ENCODE measurements around the gene MKLN1. TPM values are rescaled to one million over a fixed set of nuclear protein-coding genes. Genes with fewer than 3 reads are reported as not detected.

MKLN1 gene
- total and polyA plus RNA-seq, 7 donors: 14.7 to 70.8 (median 42.9) TPM

DNA sequence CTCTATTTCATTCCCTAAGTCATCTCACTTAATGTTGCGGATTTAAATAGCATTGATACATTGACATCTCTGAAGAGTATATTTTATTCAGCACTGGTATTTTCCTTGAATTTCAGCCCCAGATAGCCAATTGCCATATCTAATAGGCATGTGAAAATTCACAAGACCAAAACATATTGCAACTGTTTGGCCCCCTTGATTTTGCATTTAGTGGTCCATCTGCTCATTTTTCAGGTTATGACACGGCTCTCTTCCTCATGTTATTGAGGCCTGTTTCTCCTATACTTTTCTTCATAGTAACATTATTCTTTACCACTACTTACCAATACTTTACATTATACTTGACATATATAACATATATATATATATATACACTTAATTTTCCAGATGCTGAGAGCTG, 43.7 kb downstream of the MKLN1 start:
- Histone ChIP-seq H3K9me3 (no peaks in the 10 kb centered on the region), H3K4me1 (peaks cover 58% of the 10 kb centered on the region), H3K4me3 (no peak overlapping the region), H3K36me3 (ENCODE audit: insufficient read depth in 1 of 2, low read depth in 1 of 2) (no peaks in the 10 kb centered on the region), H3K27ac (no peak overlapping the region), H3K27me3 (ENCODE audit: insufficient read depth in 3 of 3, low read length in 2 of 3) (no peaks in the 10 kb centered on the region)
- WGBS, 3 donors: 84 to 86% (median 86%) methylated on average over 2 of the region's 2 CpGs
- DNase-seq: no peak
- no peak for TF ChIP-seq CTCF (IDR thresholded peaks at IDR 0.05)
- intact Hi-C loops (cut with DNase I): no loop called here
- no peak for ATAC-seq

GRCh38 chr7:131372554-131372953, 44.9 kb downstream of the MKLN1 start:
- 83 to 91% (median 86%) methylated on average over 1 of the region's 1 CpG for WGBS, 3 donors
- Histone ChIP-seq H3K27me3 (ENCODE audit: insufficient read depth in 3 of 3, low read length in 2 of 3) (no peaks in the 10 kb centered on the region), H3K27ac (no peak overlapping the region), H3K4me3 (no peak overlapping the region), H3K36me3 (ENCODE audit: insufficient read depth in 1 of 2, low read depth in 1 of 2) (no peaks in the 10 kb centered on the region), H3K4me1 (peaks cover 48% of the 10 kb centered on the region), H3K9me3 (no peaks in the 10 kb centered on the region)
- no peak for ATAC-seq
- no peak for TF ChIP-seq CTCF (IDR thresholded peaks at IDR 0.05)
- DNase-seq: no peak
- intact Hi-C loops (cut with DNase I): no loop called here

GRCh38 chr7:131374821-131375220, 47.1 kb downstream of the MKLN1 start:
- H3K27me3 ChIP-seq (ENCODE audit: insufficient read depth in 3 of 3, low read length in 2 of 3): no peaks in the 10 kb centered on the region
- no peak overlapping the region for H3K27ac ChIP-seq
- 40 to 84% (median 53%) methylated on average over 1 of the region's 1 CpG for WGBS, 3 donors
- ATAC-seq: peak in 2 of 4 donors; percentile 55 to 63
- H3K9me3 ChIP-seq: no peaks in the 10 kb centered on the region
- TF ChIP-seq CTCF (IDR thresholded peaks at IDR 0.05): no peak
- H3K4me1 ChIP-seq: peaks cover 39% of the 10 kb centered on the region
- H3K4me3 ChIP-seq: no peak overlapping the region
- H3K36me3 ChIP-seq (ENCODE audit: insufficient read depth in 1 of 2, low read depth in 1 of 2): no peaks in the 10 kb centered on the region
- intact Hi-C loops (cut with DNase I): no loop called here
- no peak for DNase-seq

- H3K27me3 ChIP-seq (ENCODE audit: insufficient read depth in 3 of 3, low read length in 2 of 3): no peaks in the 10 kb centered on the region
- no peak for DNase-seq
- peaks cover 17% of the 10 kb centered on the region for H3K4me1 ChIP-seq
- no peak for TF ChIP-seq CTCF (IDR thresholded peaks at IDR 0.05)
- 100% methylated on average over 1 of the region's 1 CpG for WGBS, 3 donors
- intact Hi-C loops (cut with DNase I): no loop called here
- no peaks in the 10 kb centered on the region for H3K36me3 ChIP-seq (ENCODE audit: insufficient read depth in 1 of 2, low read depth in 1 of 2)
- H3K4me3 ChIP-seq: no peak overlapping the region
- no peak for ATAC-seq
- no peaks in the 10 kb centered on the region for H3K9me3 ChIP-seq
- no peak overlapping the region for H3K27ac ChIP-seq
Observed at GRCh38 chr7:131381069-131381838, 53.6 kb downstream of the MKLN1 start.
